ENCODE data around the gene LNX2. TPM values are rescaled to one million over a fixed set of nuclear protein-coding genes. Genes with fewer than 3 reads are reported as not detected.

Gene LNX2
- total and polyA plus RNA-seq, 2 of the 4 experiments (the other 2 are of a cell fraction) = 3.1 to 7.2 TPM

DNA sequence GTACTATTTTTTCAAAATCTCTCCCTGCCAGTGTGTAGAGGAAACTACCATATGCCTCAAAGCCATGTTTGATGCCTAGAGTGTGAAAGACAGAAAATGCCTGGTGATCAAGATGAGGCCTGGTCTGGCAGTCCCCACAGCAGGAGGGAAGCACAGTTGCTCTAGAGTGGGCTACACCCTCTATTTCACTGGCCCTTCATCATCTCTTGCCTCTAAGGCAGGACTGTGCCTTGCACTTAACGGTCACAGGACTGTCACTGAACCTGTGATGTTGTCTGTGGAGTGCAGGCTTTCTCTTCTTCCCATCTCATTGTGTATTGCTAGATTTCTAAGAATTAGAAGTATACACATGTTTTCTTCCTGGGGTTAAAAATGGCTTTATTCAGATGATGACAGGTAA is 17.7 kb upstream of the LNX2 start:
- Histone ChIP-seq H3K56ac (ENCODE audit: extremely low read depth, insufficient read depth, low read length) (no peak overlapping the region), H3K79me1 (ENCODE audit: low read depth in 1 of 2, low read length in 2 of 2) (peaks cover 31 to 42% of the 10 kb centered on the region in 2 experiments; a peak in 3 of 4 replicates), H3K27me3 (ENCODE audit: control insufficient read depth, insufficient read depth, low read length) (no peaks in the 10 kb centered on the region), H3K14ac (replicated peaks; ENCODE audit: low read depth, low read length) (no peak overlapping the region), H3K36me3 (ENCODE audit: control insufficient read depth, insufficient read depth, low read length) (peaks cover 2% of the 10 kb centered on the region), H2AFZ (replicated peaks; ENCODE audit: low read length, poor library complexity) (no peak overlapping the region), H3K27ac (ENCODE audit: insufficient read depth, low read length) (peak overlapping the region; percentile 58; the same call in 1 of the 2 replicates), H2AK9ac (replicated peaks; ENCODE audit: low read depth, low read length, poor library complexity) (no peak overlapping the region), H2BK20ac (ENCODE audit: low read depth, low read length) (no peak overlapping the region), H4K20me1 (ENCODE audit: insufficient read depth, low read length) (peaks cover 24% of the 10 kb centered on the region), H3K9me1 (ENCODE audit: insufficient read depth, low read length) (peaks cover 7% of the 10 kb centered on the region), H2AK5ac (ENCODE audit: low read depth, low read length) (peak overlapping the region; percentile 49; the same call in 1 of the 2 replicates), H2BK120ac (ENCODE audit: low read depth, low read length) (no peak overlapping the region), H4K8ac (ENCODE audit: low read depth in 2 of 2, low read length in 2 of 2) (peak overlapping the region in 1 of 2 experiments; percentile 2; a peak in 1 of 4 replicates), H4K5ac (ENCODE audit: low read depth, low read length) (peak overlapping the region; percentile 64; the same call in 1 of the 2 replicates), H3K23ac (ENCODE audit: low read depth, low read length) (no peak overlapping the region), H3K4me1 (ENCODE audit: control insufficient read depth, insufficient read depth, low read length) (peaks cover 6% of the 10 kb centered on the region), H3K9me3 (ENCODE audit: control insufficient read depth, insufficient read depth, low read length) (no peaks in the 10 kb centered on the region), H3K18ac (ENCODE audit: low read depth, low read length) (peak overlapping the region; percentile 3; the same call in 1 of the 2 replicates), H3K4me2 (ENCODE audit: low read depth, low read length) (no peak overlapping the region; the same call in 1 of the 2 replicates), H3K4me3 (ENCODE audit: insufficient read depth, low read depth, low read length) (no peak overlapping the region), H2BK5ac (ENCODE audit: low read depth, low read length, poor library complexity, severe bottlenecking) (no peak overlapping the region), H4K91ac (ENCODE audit: insufficient read depth, low read depth, low read length) (no peak overlapping the region), H3K4ac (ENCODE audit: low read depth, low read length) (no peak overlapping the region), H2BK15ac (ENCODE audit: low read depth, low read length) (no peak overlapping the region), H3K9ac (ENCODE audit: low read depth, low read length) (no peak overlapping the region)
- intact Hi-C loops (cut with micrococcal nuclease) (no loop called here), dilution Hi-C loops (cut with HindIII; ENCODE audit: low sequenced_read_pairs, unreplicated experiment) (no loop called here), in situ Hi-C loops (cut with MboI; ENCODE audit: low sequenced_read_pairs) (no loop called here)
- DNase-seq (no peak), ATAC-seq (ENCODE audit: low read depth) (no peak)
- WGBS, 2 experiments (ENCODE audit: extremely low coverage in 2 of 2, insufficient read length in 1 of 2) = no CpG with 5 or more reads among the region's 1 CpG
- TF ChIP-seq CEBPB (IDR thresholded peaks at IDR 0.05; ENCODE audit: low read depth, low read length) (no peak), BHLHE40 (IDR thresholded peaks at IDR 0.05; ENCODE audit: low read depth, low read length) (no peak), RFX5 (IDR thresholded peaks at IDR 0.05; ENCODE audit: low read depth, low read length) (no peak), POLR2A (IDR thresholded peaks at IDR 0.05; ENCODE audit: low read depth, low read length) (no peak), MAFK (IDR thresholded peaks at IDR 0.05; ENCODE audit: low read depth, low read length) (no peak), MXI1 (IDR thresholded peaks at IDR 0.05; ENCODE audit: borderline replicate concordance, low read depth, low read length) (no peak), RAD21 (IDR thresholded peaks at IDR 0.05; ENCODE audit: low read length) (no peak), CHD1 (IDR thresholded peaks at IDR 0.05; ENCODE audit: low read depth, low read length) (no peak), NFE2L2 (IDR thresholded peaks at IDR 0.05; ENCODE audit: low read depth, low read length) (no peak), SMC3 (IDR thresholded peaks at IDR 0.05; ENCODE audit: low read depth, low read length) (no peak), FOS (IDR thresholded peaks at IDR 0.05; ENCODE audit: low read depth, low read length) (no peak), MAZ (IDR thresholded peaks at IDR 0.05; ENCODE audit: borderline replicate concordance, low read depth, low read length) (no peak), RCOR1 (IDR thresholded peaks at IDR 0.05; ENCODE audit: insufficient replicate concordance, low read length) (no peak)
- TF ChIP-seq, protein P1, sequence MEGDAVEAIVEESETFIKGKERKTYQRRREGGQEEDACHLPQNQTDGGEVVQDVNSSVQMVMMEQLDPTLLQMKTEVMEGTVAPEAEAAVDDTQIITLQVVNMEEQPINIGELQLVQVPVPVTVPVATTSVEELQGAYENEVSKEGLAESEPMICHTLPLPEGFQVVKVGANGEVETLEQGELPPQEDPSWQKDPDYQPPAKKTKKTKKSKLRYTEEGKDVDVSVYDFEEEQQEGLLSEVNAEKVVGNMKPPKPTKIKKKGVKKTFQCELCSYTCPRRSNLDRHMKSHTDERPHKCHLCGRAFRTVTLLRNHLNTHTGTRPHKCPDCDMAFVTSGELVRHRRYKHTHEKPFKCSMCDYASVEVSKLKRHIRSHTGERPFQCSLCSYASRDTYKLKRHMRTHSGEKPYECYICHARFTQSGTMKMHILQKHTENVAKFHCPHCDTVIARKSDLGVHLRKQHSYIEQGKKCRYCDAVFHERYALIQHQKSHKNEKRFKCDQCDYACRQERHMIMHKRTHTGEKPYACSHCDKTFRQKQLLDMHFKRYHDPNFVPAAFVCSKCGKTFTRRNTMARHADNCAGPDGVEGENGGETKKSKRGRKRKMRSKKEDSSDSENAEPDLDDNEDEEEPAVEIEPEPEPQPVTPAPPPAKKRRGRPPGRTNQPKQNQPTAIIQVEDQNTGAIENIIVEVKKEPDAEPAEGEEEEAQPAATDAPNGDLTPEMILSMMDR (conservative IDR thresholded peaks at IDR 0.05; ENCODE audit: low read depth, low read length) = no peak
- TF ChIP-seq, protein P2, sequence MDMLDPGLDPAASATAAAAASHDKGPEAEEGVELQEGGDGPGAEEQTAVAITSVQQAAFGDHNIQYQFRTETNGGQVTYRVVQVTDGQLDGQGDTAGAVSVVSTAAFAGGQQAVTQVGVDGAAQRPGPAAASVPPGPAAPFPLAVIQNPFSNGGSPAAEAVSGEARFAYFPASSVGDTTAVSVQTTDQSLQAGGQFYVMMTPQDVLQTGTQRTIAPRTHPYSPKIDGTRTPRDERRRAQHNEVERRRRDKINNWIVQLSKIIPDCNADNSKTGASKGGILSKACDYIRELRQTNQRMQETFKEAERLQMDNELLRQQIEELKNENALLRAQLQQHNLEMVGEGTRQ (IDR thresholded peaks at IDR 0.05; ENCODE audit: low read depth, low read length) = no peak
- TF ChIP-seq, protein P3, sequence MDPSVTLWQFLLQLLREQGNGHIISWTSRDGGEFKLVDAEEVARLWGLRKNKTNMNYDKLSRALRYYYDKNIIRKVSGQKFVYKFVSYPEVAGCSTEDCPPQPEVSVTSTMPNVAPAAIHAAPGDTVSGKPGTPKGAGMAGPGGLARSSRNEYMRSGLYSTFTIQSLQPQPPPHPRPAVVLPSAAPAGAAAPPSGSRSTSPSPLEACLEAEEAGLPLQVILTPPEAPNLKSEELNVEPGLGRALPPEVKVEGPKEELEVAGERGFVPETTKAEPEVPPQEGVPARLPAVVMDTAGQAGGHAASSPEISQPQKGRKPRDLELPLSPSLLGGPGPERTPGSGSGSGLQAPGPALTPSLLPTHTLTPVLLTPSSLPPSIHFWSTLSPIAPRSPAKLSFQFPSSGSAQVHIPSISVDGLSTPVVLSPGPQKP (IDR thresholded peaks at IDR 0.05; ENCODE audit: borderline replicate concordance, low read depth, low read length) = no peak
- CTCF ChIA-PET = no interaction called here
- POLR2A ChIA-PET (ENCODE audit: unreplicated experiment) = no interaction called here
- BruUV-seq (replicated peaks) = no TSS peak
